NB4 (cell line): ENCODE data around the gene MAPRE2.

Experiments
- CTCF ChIP-seq: IDR thresholded peaks from one replicate; pipeline ENCODE4 v1.5.1; 2012; ENCODE audit warnings: low read depth, low read length
- MAX ChIP-seq: IDR thresholded peaks from 2 replicates; pipeline ENCODE4 v1.6.1; 2011; ENCODE audit warnings: low read depth, low read length
- MYC ChIP-seq: IDR thresholded peaks from 2 replicates; pipeline ENCODE4 v1.6.1; 2011; ENCODE audit warnings: low read depth, low read length
- POLR2A ChIP-seq: IDR thresholded peaks from 2 replicates; pipeline ENCODE4 v1.6.1; 2011; ENCODE audit warnings: mild to moderate bottlenecking; ENCODE audit not compliant: insufficient read length; ENCODE audit errors: extremely low read depth

DNA sequence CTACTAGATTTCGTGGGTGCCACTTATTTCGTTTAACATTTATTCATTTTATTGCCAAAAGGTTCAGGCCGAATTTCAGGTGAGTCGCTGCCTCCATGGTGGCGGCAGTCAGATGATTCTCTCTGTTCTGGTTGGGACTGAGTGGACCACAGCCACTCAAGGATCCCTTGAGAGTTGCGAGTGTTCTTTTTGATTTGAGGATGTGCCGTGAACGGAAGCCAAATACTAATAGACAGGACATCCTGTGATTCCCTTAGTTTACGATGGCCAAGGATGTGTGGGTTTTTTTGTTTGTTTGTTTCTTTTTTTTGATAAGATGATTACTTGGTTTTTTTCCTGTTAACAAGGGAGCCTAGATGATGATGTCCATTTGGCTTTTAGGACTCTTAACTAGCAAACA is 13.2 kb downstream of the MAPRE2 start:
- TF ChIP-seq CTCF = no peak
- TF ChIP-seq POLR2A = no peak
- TF ChIP-seq MAX = no peak
- TF ChIP-seq MYC = no peak
